ENCODE results near the gene VWA3B.
"Not testable (repeated sequence)": the region's sequence is repeated elsewhere in the genome, so short reads cannot be mapped to it uniquely, and the experiment has no call there.

Gene VWA3B

GRCh38 chr2:98142106-98142791 lies 55.3 kb downstream of the VWA3B start:
- H3F3A ChIP-seq (ENCODE audit: low read depth), result no peaks in the 10 kb centered on the region
- no peak for TF ChIP-seq EZH2phosphoT487 (IDR thresholded peaks at IDR 0.05; ENCODE audit: borderline replicate concordance)
- no peaks in the 10 kb centered on the region for H3K27me3 ChIP-seq (ENCODE audit: insufficient read depth, low read length, poor library complexity, severe bottlenecking)
- H3K9me2 ChIP-seq (replicated peaks; ENCODE audit: low read depth, low read length), result no peaks in the 10 kb centered on the region
- no peak overlapping the region for H3K4me3 ChIP-seq (ENCODE audit: low read length, poor library complexity, severe bottlenecking)
- no peaks in the 10 kb centered on the region for H3K9me3 ChIP-seq (ENCODE audit: insufficient read depth, low read depth, low read length)
- H2AFZ ChIP-seq (ENCODE audit: low read length), result no peak overlapping the region
- H3K79me2 ChIP-seq (ENCODE audit: insufficient read depth, low read length), result no peaks in the 10 kb centered on the region
- no peaks in the 10 kb centered on the region for H3K36me3 ChIP-seq (ENCODE audit: insufficient read depth, low read length)
- no peaks in the 10 kb centered on the region for H4K20me1 ChIP-seq (ENCODE audit: insufficient read depth, low read length, poor library complexity, severe bottlenecking)
- H3K4me2 ChIP-seq (ENCODE audit: low read depth, low read length, poor library complexity, severe bottlenecking), result no peak overlapping the region
- no peak overlapping the region for H3K9ac ChIP-seq (ENCODE audit: low read depth, low read length, poor library complexity, severe bottlenecking)
- no peaks in the 10 kb centered on the region for H3K4me1 ChIP-seq (ENCODE audit: insufficient read depth, low read length, poor library complexity, severe bottlenecking)

- H3K4me2 ChIP-seq (ENCODE audit: low read depth, low read length, poor library complexity, severe bottlenecking), result no peak overlapping the region
- no peak for TF ChIP-seq EZH2phosphoT487 (IDR thresholded peaks at IDR 0.05; ENCODE audit: borderline replicate concordance)
- TF ChIP-seq CTCF (conservative IDR thresholded peaks at IDR 0.05; ENCODE audit: low read length), result no peak
- H3K9ac ChIP-seq (ENCODE audit: low read depth, low read length, poor library complexity, severe bottlenecking), result no peak overlapping the region
- H3K36me3 ChIP-seq (ENCODE audit: insufficient read depth, low read length), result no peaks in the 10 kb centered on the region
- H2AFZ ChIP-seq (ENCODE audit: low read length), result no peak overlapping the region
- no peaks in the 10 kb centered on the region for H4K20me1 ChIP-seq (ENCODE audit: insufficient read depth, low read length, poor library complexity, severe bottlenecking)
- peaks cover 12% of the 10 kb centered on the region for H3K4me1 ChIP-seq (ENCODE audit: insufficient read depth, low read length, poor library complexity, severe bottlenecking)
- H3K4me3 ChIP-seq (ENCODE audit: low read length, poor library complexity, severe bottlenecking), result no peak overlapping the region
- H3K9me2 ChIP-seq (replicated peaks; ENCODE audit: low read depth, low read length), result no peaks in the 10 kb centered on the region
- no peaks in the 10 kb centered on the region for H3K79me2 ChIP-seq (ENCODE audit: insufficient read depth, low read length)
- no peaks in the 10 kb centered on the region for H3K27me3 ChIP-seq (ENCODE audit: insufficient read depth, low read length, poor library complexity, severe bottlenecking)
- H3K9me3 ChIP-seq (ENCODE audit: insufficient read depth, low read depth, low read length), result no peaks in the 10 kb centered on the region; the same call in 1 of the 2 replicates
- H3F3A ChIP-seq (ENCODE audit: low read depth), result no peaks in the 10 kb centered on the region
Measured at GRCh38 chr2:98145070-98145469, 58.1 kb downstream of the VWA3B start.

GRCh38 chr2:98147900-98148299 lies 60.9 kb downstream of the VWA3B start:
- not testable (repeated sequence) for H3K9ac ChIP-seq (ENCODE audit: low read depth, low read length, poor library complexity, severe bottlenecking); H3K4me3 ChIP-seq (ENCODE audit: low read length, poor library complexity, severe bottlenecking); H3K9me2 ChIP-seq (replicated peaks; ENCODE audit: low read depth, low read length); H2AFZ ChIP-seq (ENCODE audit: low read length); H4K20me1 ChIP-seq (ENCODE audit: insufficient read depth, low read length, poor library complexity, severe bottlenecking); H3K27me3 ChIP-seq (ENCODE audit: insufficient read depth, low read length, poor library complexity, severe bottlenecking); H3K36me3 ChIP-seq (ENCODE audit: insufficient read depth, low read length); H3K4me2 ChIP-seq (ENCODE audit: low read depth, low read length, poor library complexity, severe bottlenecking); H3K79me2 ChIP-seq (ENCODE audit: insufficient read depth, low read length); H3K9me3 ChIP-seq (ENCODE audit: insufficient read depth, low read depth, low read length); H3F3A ChIP-seq (ENCODE audit: low read depth)
- H3K4me1 ChIP-seq (ENCODE audit: insufficient read depth, low read length, poor library complexity, severe bottlenecking), result peaks cover 19% of the 10 kb centered on the region

- peak overlapping the region; percentile 68 for H3K4me3 ChIP-seq (ENCODE audit: low read length, poor library complexity, severe bottlenecking)
- H3K79me2 ChIP-seq (ENCODE audit: insufficient read depth, low read length), result no peaks in the 10 kb centered on the region
- peak overlapping the region; percentile 68 for H3K4me2 ChIP-seq (ENCODE audit: low read depth, low read length, poor library complexity, severe bottlenecking)
- no peaks in the 10 kb centered on the region for H4K20me1 ChIP-seq (ENCODE audit: insufficient read depth, low read length, poor library complexity, severe bottlenecking)
- no peaks in the 10 kb centered on the region for H3K36me3 ChIP-seq (ENCODE audit: insufficient read depth, low read length)
- H3K4me1 ChIP-seq (ENCODE audit: insufficient read depth, low read length, poor library complexity, severe bottlenecking), result peaks cover 19% of the 10 kb centered on the region
- TF ChIP-seq EZH2phosphoT487 (IDR thresholded peaks at IDR 0.05; ENCODE audit: borderline replicate concordance) (no peak), CTCF (conservative IDR thresholded peaks at IDR 0.05; ENCODE audit: low read length) (no peak)
- H3F3A ChIP-seq (ENCODE audit: low read depth), result no peaks in the 10 kb centered on the region
- H2AFZ ChIP-seq (ENCODE audit: low read length), result peak overlapping the region; percentile 74
- H3K9ac ChIP-seq (ENCODE audit: low read depth, low read length, poor library complexity, severe bottlenecking), result peak overlapping the region; percentile 50
- H3K27me3 ChIP-seq (ENCODE audit: insufficient read depth, low read length, poor library complexity, severe bottlenecking), result no peaks in the 10 kb centered on the region
- no peaks in the 10 kb centered on the region; the same call in 1 of the 2 replicates for H3K9me3 ChIP-seq (ENCODE audit: insufficient read depth, low read depth, low read length)
- no peaks in the 10 kb centered on the region for H3K9me2 ChIP-seq (replicated peaks; ENCODE audit: low read depth, low read length)
Measured at GRCh38 chr2:98148595-98149332, 61.8 kb downstream of the VWA3B start.
